ENCODE measurements around the gene DLK2.

GRCh38 chr6:43469947-43470346, 14.6 kb upstream of the DLK2 start:
- TF ChIP-seq CTCF (IDR thresholded peaks at IDR 0.05; ENCODE audit: low read depth, low read length) (no peak), POLR2A (IDR thresholded peaks at IDR 0.05; ENCODE audit: extremely low read depth, insufficient read length) (no peak)

Data from NB4 (cell line).